HepG2 (cell line): Measurements from ENCODE around the gene RCOR1. TPM values are rescaled to one million over a fixed set of nuclear protein-coding genes. Genes with fewer than 3 reads are reported as not detected.
A peak's percentile ranks its signal among the peaks of the same experiment; 100 is the strongest.

Source experiments
- BHLHE40 ChIP-seq: IDR thresholded peaks from 2 replicates; pipeline ENCODE4 v1.6.1; 2011; ENCODE audit warnings: low read length, improper control_type of control experiment
- CEBPB ChIP-seq: IDR thresholded peaks from 2 replicates; pipeline ENCODE4 v1.6.1; 2011; ENCODE audit warnings: low read depth, low read length, improper control_type of control experiment, borderline replicate concordance
- FOXA3 ChIP-seq: IDR thresholded peaks from 2 replicates; pipeline ENCODE4 v1.6.1; 2016; ENCODE audit warnings: missing genetic modification reagents, missing compliant biosample characterization
- MAFK ChIP-seq, 2 experiments: IDR thresholded peaks in 1 of 2; conservative IDR thresholded peaks in 1 of 2; 2 replicates each; pipeline ENCODE4 v1.6.1; 2011; ENCODE audit warnings: improper control_type of control experiment in 2 of 2, low read length in 2 of 2
- RELA ChIP-seq: sonication (generic); formaldehyde crosslinking; IDR thresholded peaks from 2 replicates; pipeline ENCODE4 v1.4.0; 2020; ENCODE audit warnings: missing genetic modification reagents
- RXRB ChIP-seq: IDR thresholded peaks from 2 replicates; pipeline ENCODE4 v1.6.1; 2016; ENCODE audit warnings: borderline replicate concordance, missing genetic modification reagents, missing compliant biosample characterization
- ZFYVE20 ChIP-seq: sonication (generic); formaldehyde crosslinking; IDR thresholded peaks from 2 replicates; pipeline ENCODE4 v1.8.0; 2023; ENCODE audit warnings: low read depth, mild to moderate bottlenecking, moderate library complexity, missing genetic modification reagents, borderline replicate concordance
- ZNF10 ChIP-seq: sonication (generic); formaldehyde crosslinking; IDR thresholded peaks from 2 replicates; pipeline ENCODE4 v1.4.0; 2020; ENCODE audit warnings: mild to moderate bottlenecking, low read depth, missing genetic modification reagents, borderline replicate concordance
- ZNF781 ChIP-seq: sonication (generic); formaldehyde crosslinking; IDR thresholded peaks from 2 replicates; pipeline ENCODE4 v1.5.1; 2020; ENCODE audit warnings: borderline replicate concordance, mild to moderate bottlenecking, missing genetic modification reagents; ENCODE audit errors: not compliant biosample characterization
- ZZZ3 ChIP-seq: sonication (generic); formaldehyde crosslinking; IDR thresholded peaks from 2 replicates; pipeline ENCODE4 v1.4.0; 2020; ENCODE audit warnings: missing genetic modification reagents, mild to moderate bottlenecking, borderline replicate concordance
- polyA plus RNA-seq, 8 experiments: library from polyadenylated mRNA; depleted of rRNA in 3 of 8; stranded (reverse) in 7 of 8; unstranded in 1 of 8; fragments of >200 nt; fragmentation: Illumina TruSeq in 4 of 8; extraction: Trizol in 4 of 8; gene quantifications; 2 replicates each; pipeline versions ENCODE4 v1.2.1 to v1.2.3, GENCODE V29; 2011 to 2016; ENCODE audit warnings: low read depth in 4 of 8, missing spikeins in 1 of 8, mixed read lengths in 1 of 8; ENCODE audit not compliant: insufficient read depth in 1 of 8
- total RNA-seq, 5 experiments: library from RNA; depleted of rRNA; stranded (reverse); fragments of >200 nt; fragmentation: Illumina TruSeq; extraction: Trizol; gene quantifications; 2 replicates each; pipeline ENCODE4 v1.2.3, GENCODE V29; 2016; ENCODE audit warnings: low read depth in 1 of 5
- TF ChIP-seq, protein P1 (sequence below): sonication (generic); formaldehyde crosslinking; conservative IDR thresholded peaks from 2 replicates; pipeline ENCODE4 v1.4.0; 2020; ENCODE audit warnings: missing genetic modification reagents
- TF ChIP-seq, protein P2 (sequence below): sonication (generic); formaldehyde crosslinking; IDR thresholded peaks from 2 replicates; pipeline ENCODE4 v1.5.1; 2020; ENCODE audit warnings: missing genetic modification reagents, mild to moderate bottlenecking, borderline replicate concordance
- TF ChIP-seq, protein P3 (sequence below): sonication (generic); formaldehyde crosslinking; IDR thresholded peaks from 2 replicates; pipeline ENCODE4 v1.4.0; 2020; ENCODE audit warnings: mild to moderate bottlenecking, missing genetic modification reagents
- TF ChIP-seq, protein P4 (sequence below): sonication (generic); formaldehyde crosslinking; IDR thresholded peaks from 2 replicates; pipeline ENCODE4 v1.8.0; 2022; ENCODE audit warnings: missing genetic modification reagents, mild to moderate bottlenecking, moderate library complexity, borderline replicate concordance
- TF ChIP-seq, protein P5 (sequence below): sonication (generic); formaldehyde crosslinking; IDR thresholded peaks from 2 replicates; pipeline ENCODE4 v1.5.0; 2020; ENCODE audit warnings: missing genetic modification reagents

RCOR1 gene
- total and polyA plus RNA-seq, 2 of the 13 experiments (the other 11 are each of a cell fraction or from before 2014, with no cell fraction given): 10.2 to 11.1 TPM

GRCh38 chr14:102575160-102575845 is 17.1 kb upstream of the RCOR1 start (continued):
- TF ChIP-seq, protein P1, sequence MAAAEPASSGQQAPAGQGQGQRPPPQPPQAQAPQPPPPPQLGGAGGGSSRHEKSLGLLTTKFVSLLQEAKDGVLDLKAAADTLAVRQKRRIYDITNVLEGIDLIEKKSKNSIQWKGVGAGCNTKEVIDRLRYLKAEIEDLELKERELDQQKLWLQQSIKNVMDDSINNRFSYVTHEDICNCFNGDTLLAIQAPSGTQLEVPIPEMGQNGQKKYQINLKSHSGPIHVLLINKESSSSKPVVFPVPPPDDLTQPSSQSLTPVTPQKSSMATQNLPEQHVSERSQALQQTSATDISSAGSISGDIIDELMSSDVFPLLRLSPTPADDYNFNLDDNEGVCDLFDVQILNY (CRISPR knock-in tag): no peak
- TF ChIP-seq ZNF781 (CRISPR knock-in tag): no peak
- TF ChIP-seq, protein P2, sequence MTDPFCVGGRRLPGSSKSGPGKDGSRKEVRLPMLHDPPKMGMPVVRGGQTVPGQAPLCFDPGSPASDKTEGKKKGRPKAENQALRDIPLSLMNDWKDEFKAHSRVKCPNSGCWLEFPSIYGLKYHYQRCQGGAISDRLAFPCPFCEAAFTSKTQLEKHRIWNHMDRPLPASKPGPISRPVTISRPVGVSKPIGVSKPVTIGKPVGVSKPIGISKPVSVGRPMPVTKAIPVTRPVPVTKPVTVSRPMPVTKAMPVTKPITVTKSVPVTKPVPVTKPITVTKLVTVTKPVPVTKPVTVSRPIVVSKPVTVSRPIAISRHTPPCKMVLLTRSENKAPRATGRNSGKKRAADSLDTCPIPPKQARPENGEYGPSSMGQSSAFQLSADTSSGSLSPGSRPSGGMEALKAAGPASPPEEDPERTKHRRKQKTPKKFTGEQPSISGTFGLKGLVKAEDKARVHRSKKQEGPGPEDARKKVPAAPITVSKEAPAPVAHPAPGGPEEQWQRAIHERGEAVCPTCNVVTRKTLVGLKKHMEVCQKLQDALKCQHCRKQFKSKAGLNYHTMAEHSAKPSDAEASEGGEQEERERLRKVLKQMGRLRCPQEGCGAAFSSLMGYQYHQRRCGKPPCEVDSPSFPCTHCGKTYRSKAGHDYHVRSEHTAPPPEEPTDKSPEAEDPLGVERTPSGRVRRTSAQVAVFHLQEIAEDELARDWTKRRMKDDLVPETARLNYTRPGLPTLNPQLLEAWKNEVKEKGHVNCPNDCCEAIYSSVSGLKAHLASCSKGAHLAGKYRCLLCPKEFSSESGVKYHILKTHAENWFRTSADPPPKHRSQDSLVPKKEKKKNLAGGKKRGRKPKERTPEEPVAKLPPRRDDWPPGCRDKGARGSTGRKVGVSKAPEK: no peak
- no peak for TF ChIP-seq BHLHE40
- no peak for TF ChIP-seq CEBPB
- no peak for TF ChIP-seq ZFYVE20 (CRISPR knock-in tag)
- TF ChIP-seq ZNF10: no peak
- TF ChIP-seq MAFK (conservative IDR thresholded peaks at IDR 0.05 in 1 of 2, IDR thresholded peaks at IDR 0.05 in 1 of 2; ENCODE audit: low read length in 2 of 2): no peak
- TF ChIP-seq FOXA3 (CRISPR knock-in tag): no peak
- no peak for TF ChIP-seq RXRB (CRISPR knock-in tag)
- TF ChIP-seq, protein P3, sequence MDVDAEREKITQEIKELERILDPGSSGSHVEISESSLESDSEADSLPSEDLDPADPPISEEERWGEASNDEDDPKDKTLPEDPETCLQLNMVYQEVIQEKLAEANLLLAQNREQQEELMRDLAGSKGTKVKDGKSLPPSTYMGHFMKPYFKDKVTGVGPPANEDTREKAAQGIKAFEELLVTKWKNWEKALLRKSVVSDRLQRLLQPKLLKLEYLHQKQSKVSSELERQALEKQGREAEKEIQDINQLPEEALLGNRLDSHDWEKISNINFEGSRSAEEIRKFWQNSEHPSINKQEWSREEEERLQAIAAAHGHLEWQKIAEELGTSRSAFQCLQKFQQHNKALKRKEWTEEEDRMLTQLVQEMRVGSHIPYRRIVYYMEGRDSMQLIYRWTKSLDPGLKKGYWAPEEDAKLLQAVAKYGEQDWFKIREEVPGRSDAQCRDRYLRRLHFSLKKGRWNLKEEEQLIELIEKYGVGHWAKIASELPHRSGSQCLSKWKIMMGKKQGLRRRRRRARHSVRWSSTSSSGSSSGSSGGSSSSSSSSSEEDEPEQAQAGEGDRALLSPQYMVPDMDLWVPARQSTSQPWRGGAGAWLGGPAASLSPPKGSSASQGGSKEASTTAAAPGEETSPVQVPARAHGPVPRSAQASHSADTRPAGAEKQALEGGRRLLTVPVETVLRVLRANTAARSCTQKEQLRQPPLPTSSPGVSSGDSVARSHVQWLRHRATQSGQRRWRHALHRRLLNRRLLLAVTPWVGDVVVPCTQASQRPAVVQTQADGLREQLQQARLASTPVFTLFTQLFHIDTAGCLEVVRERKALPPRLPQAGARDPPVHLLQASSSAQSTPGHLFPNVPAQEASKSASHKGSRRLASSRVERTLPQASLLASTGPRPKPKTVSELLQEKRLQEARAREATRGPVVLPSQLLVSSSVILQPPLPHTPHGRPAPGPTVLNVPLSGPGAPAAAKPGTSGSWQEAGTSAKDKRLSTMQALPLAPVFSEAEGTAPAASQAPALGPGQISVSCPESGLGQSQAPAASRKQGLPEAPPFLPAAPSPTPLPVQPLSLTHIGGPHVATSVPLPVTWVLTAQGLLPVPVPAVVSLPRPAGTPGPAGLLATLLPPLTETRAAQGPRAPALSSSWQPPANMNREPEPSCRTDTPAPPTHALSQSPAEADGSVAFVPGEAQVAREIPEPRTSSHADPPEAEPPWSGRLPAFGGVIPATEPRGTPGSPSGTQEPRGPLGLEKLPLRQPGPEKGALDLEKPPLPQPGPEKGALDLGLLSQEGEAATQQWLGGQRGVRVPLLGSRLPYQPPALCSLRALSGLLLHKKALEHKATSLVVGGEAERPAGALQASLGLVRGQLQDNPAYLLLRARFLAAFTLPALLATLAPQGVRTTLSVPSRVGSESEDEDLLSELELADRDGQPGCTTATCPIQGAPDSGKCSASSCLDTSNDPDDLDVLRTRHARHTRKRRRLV (CRISPR knock-in tag): no peak
- TF ChIP-seq, protein P4, sequence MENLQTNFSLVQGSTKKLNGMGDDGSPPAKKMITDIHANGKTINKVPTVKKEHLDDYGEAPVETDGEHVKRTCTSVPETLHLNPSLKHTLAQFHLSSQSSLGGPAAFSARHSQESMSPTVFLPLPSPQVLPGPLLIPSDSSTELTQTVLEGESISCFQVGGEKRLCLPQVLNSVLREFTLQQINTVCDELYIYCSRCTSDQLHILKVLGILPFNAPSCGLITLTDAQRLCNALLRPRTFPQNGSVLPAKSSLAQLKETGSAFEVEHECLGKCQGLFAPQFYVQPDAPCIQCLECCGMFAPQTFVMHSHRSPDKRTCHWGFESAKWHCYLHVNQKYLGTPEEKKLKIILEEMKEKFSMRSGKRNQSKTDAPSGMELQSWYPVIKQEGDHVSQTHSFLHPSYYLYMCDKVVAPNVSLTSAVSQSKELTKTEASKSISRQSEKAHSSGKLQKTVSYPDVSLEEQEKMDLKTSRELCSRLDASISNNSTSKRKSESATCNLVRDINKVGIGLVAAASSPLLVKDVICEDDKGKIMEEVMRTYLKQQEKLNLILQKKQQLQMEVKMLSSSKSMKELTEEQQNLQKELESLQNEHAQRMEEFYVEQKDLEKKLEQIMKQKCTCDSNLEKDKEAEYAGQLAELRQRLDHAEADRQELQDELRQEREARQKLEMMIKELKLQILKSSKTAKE (CRISPR knock-in tag): 0 out of 2 replicates have a peak, but pooled peaks have one; percentile 26
- no peak for TF ChIP-seq RELA
- TF ChIP-seq, protein P5, sequence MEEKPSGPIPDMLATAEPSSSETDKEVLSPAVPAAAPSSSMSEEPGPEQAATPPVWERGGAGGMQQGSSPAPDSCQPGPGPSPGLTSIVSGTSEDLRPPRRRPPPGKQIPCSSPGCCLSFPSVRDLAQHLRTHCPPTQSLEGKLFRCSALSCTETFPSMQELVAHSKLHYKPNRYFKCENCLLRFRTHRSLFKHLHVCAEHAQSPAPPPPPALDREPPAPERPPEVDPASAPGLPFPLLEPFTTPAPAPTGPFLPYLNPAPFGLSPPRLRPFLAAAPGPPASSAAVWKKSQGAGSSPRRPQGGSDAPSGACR (CRISPR knock-in tag): peak; percentile 52; the same call in 1 of the 2 replicates
- TF ChIP-seq ZZZ3 (CRISPR knock-in tag): 0 out of 2 replicates have a peak, but pooled peaks have one; percentile 53
